Keratinocyte (primary cell): ENCODE results near the gene USP44.

Experiments used
- CTCF ChIP-seq, 3 experiments: IDR thresholded peaks in 1 of 3; conservative IDR thresholded peaks in 1 of 3; optimal IDR thresholded peaks in 1 of 3; 2 replicates in 2 of 3; 3 replicates in 1 of 3; pipeline versions ENCODE3 to v1.5.1; 2011; ENCODE audit warnings: low read length in 3 of 3, mild to moderate bottlenecking in 3 of 3, moderate library complexity in 2 of 3, control low read depth in 1 of 3, inconsistent platforms in 1 of 3; ENCODE audit not compliant: insufficient read depth in 2 of 3; ENCODE audit errors: extremely low read depth in 1 of 3
- EZH2 ChIP-seq: IDR thresholded peaks from one replicate; pipeline ENCODE4 v1.6.1; 2012; ENCODE audit warnings: inconsistent platforms, mild to moderate bottlenecking, low read length, moderate library complexity

GRCh38 chr12:95545303-95545702 lies 6.0 kb downstream of the USP44 start:
- no peak for TF ChIP-seq CTCF (optimal IDR thresholded peaks at IDR 0.05 in 1 of 3, IDR thresholded peaks at IDR 0.05 in 1 of 3, conservative IDR thresholded peaks at IDR 0.05 in 1 of 3; ENCODE audit: extremely low read depth in 1 of 3, insufficient read depth in 2 of 3, low read length in 3 of 3)
- no peak for TF ChIP-seq EZH2
